ENCODE data around the gene TNK2.

Gene TNK2

GRCh38 chr3:195897853-195898415, 10.4 kb downstream of the TNK2 start:
- DNase-seq, result no peak

DNA sequence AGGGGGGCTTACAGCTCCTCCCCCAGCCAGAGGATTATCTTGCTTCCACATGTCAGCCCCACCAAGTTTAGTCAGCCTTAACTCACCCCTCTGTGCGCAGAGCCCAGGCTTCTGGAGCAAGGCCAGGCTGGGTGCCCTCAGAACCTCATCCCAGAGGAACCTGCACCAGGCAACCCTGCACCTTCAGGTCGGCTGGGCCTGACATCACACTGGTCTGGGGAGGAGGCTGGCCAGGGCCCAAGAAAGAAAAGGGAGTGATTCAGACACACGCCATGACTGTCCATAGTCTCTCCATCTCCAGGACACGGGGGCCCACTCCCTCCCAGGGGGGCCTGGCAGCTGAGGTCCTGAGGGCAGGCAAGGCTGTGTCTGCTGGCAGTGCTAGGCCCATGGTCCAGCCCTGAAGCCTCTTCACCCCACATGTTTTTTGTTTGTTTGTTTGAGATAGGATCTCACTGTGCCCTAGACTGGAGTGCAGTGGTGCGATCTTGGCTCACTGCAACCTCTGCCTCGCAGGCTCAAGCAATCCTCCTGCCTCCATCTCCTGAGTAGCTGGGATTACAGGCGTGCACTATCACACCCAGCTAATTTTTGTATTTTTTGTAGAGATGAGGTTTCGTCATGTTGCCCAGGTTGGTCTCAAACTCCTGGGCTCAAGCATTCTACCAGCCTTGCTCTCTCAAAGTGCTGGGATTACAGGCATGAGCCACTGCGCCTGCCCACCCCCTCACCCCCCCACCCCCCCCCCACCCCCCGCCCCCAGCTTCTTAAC, 11.1 kb downstream of the TNK2 start:
- DNase-seq, result no peak

DNA sequence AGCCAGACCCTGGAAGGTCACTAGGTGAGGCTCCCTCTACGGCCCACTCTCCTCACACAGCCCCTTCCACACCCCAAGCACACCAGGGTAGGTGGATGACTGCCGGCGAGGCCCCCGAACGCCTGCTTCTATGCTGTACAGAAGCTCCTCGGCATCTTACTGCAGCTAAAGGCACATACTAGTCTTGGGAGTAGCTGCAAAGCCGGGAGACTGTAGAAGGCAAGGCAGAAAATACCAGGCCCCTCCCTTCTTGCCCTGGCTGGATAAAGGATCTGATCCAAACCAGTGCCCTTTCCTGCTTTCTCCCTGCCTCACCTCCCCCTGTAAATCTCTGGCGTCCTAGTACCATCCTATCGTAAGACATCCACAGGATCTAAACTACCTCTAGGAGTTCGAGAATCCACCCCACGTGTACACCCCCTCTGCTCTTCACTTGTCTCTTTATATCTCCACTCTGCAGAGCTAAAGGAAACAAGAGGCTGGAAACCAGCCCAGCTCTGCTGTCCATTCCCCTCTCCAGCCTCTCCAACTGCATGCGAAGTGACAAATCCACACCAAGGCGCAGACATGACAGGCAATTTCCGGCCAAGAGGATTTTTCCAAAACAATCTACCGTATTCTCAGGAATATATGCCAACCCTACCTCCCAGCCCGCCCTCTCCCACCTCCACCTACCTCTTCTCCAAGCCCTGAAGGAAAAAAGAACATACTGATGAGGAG, 11.8 kb downstream of the TNK2 start:
- DNase-seq, result no peak

DNA sequence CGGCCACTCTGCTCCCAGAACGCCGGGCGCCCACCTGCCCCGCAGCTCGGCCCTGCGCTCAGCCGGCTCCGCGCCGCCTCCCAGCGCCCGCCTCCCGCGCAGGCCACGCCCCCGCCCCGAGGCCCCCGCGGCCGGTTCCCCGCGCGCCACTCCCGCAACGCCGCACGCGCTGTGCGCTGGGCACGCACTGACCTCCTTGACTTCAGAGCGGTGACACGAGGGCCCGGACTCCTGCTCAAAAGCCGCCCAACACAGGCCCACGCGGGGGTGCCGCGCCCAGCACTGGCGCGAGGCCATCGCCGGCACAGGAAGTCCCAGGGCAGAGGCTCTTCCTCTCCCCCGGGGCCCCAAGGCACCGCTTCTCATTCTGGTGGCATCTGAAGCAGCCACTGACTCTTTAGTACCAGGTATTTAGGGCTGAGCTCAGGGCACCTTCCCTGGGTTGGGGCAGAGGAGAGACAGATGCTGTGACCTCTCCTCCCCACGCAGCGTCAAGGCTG, 12.4 kb downstream of the TNK2 start:
- peak; percentile 70 for DNase-seq

DNA sequence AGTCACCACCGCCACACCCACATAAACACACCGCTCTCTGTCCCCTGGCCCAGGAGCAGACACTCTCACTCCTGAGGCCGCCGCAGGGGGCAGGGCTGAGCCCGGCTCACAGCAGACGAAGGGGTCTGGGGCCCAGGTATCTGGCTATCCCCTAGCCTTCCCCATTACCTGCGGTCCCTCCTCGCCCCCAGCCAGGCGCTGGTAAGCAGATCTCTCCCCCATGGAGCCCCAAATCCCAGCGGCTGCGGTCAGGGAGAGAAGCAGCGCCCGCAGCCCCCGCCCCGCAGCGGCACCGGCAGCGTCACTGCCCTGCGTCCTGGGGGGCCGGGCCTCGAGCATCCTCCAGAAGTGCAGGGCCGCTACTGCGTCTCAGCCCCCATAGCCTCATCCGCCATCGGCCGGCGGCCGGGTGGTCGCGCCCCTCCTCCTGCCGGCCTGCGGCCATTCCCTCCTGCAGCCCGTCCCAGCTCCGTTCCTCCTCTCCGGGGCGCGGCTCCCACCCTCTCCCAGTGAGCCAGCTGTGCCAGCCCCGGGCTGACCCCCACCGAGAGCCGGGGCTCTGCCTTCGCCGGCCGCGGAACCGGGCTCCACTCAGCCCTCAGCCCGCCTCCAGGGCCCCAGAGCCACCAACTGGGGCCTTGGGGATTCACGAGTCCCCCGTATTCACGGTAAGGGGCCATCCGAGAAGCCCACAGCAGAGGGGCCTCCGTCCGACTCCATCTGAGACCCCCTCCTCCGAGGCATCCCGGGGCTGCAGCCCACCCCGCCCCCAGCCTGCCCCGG, 13.1 kb downstream of the TNK2 start:
- peak; percentile 73 for DNase-seq

- DNase-seq, result no peak
These were observed 14.4 kb downstream of the TNK2 start for GRCh38 chr3:195893916-195894465.

DNA sequence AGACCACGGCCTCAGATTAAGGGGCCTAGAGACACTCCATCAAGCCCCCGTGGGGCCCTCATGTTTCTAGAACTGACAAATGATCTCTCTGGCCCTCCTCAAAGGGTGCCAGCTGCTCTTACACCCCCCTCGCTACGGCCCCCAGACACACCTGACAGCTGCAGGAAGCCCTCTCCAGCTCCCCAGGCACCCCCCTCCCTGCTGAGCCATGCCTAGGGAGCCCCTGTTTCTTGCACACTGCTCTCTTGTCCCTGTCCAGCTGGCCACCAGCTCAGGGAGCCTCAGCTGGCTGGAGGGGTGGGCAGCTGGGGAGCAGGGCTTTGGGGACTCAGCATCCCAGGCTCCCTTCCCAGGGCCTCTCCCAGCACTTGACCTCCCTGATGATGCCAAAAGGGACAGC, 14.8 kb downstream of the TNK2 start:
- no peak for DNase-seq

- no peak for DNase-seq
These were observed 15.3 kb downstream of the TNK2 start for GRCh38 chr3:195893044-195893395.

DNA sequence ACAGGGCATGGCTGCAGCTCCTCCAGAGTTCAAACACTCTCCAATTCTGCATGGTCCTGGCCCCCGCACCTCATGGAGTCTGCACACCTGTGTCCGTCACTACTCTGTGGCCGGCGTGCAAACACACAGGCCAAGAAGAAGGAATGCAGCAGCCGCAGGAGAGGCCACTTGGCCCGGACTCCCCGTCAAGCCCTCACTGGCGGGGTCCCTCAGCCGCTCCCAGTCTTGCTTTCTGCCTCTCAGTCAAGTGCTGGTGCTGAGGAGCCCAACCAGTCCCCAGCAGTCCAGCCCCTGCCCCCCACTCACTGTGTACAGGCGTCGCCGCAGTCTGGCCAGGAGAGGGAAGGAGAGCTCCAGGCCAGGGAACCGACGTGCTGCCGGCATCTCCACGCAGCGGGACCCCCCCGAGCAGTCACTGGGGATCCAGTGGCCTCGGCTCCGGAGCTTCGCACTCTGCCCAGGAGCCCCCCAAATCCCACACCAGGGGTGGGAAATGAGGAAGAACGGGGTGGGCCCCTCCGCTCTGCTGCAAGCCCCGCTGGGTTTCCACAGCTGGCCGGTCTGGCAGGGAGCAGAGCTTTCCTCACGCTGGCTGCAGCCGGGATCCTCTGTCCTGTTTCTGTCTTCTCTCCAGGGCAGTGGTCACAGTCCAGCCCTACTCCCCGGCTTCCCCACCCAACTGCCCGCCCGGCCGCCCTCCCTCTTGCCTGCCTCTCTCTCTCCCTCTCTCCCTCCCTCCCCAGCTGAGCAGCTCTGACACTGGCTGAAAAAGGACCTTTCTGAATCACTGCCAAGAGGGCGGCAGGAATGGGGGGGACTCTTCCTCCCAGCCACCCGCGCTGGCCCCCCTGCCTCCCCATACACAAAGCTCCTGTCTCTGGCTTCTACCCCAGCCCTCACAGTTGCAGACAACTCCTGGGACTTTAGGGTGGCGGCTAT, 16.0 kb downstream of the TNK2 start:
- no peak for DNase-seq

DNA sequence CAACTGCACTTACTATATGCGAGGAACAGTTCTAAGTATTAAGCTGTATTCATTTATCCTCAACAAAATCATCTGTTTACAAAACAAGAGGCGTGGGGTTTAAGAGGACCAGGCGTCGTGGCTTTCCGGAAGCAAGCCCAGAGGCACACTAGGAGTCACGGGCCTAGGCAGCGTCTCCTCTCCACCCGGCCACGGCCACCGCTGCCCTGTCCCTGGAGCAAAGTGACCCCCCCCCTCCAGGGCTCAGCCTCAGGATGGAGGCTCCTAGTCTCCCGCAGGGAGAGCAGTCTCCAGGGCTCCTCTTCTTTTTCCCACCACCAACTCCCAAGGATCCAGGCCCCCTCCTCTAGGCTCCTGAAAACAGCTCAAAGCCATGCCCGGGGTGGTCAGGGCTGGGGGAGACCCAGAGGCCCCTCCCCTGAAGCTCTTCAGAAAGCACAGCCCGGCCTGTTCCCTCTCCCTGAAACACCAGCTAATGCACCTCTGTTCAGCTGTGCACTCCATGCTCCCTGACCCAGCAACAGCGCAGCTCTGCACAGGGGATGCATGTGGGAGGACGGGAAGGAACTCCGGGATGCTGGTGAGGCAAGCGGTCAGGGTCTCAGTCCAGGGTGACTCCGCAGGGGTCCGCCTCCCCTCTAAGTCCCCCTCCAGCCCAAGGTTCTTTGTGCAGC, 16.8 kb downstream of the TNK2 start:
- no peak for DNase-seq

DNA sequence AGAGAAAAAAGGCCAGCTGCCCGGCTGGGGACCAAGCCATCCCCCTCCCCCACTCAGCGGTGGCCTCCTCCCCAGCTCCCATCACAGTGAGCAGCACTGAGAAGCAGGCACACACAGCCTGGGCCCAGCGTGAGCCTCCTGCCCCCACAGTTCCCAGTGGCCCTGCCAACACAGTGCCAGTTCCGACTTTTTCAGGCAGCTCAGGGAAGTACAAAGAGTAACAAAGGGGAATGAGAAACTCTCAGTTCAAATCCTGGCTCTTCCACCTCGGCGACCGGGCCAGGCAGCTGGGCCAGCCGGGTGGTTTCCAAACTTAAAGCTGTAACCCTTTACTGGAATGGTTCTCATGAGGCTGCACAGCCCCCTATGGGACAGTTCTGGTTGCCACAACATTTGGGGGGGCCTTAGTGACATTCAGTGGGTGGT, 18.5 kb downstream of the TNK2 start:
- no peak for DNase-seq

DNA sequence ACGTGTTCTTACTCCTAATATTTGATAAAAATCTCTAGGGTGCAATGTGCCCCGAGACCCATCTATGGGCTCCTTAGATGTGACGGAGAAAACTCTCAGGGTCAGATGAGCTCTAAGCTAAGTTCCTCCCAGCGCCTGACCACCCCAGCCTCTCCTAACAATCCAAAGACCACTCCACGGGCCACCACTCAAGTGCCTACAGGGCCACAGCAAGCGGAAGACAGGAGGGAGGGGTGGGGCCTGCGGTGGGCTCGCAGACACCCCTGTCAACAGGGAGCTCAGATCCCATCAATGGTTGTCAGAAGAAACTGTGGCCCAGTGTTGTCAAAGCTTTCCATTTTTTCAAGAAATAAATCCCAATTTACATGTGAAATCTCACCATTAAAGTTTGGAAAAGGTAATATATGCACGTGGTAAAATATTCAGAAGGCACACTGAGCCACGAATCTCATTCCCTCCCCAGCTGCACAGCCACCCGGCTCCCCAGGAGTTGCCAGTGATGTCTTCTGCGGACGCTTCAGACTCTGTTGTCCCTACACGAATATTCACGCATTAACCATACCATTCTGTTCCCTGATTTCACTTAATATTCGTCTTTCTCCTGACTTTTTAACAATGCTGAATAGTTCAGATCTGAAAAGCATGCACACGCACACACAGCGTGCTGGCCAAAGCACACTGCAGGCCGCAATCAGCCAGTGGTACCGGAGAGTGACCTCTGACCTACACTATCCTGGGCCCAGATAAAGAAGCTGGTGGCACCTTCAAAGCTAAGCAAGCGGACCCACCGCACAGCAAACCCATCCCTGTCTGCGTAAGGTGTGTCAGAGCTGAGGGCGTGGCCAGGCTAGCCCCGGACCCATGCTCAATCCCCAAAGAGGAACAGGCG, 19.1 kb downstream of the TNK2 start:
- DNase-seq, result no peak

- DNase-seq, result no peak
These were observed 20.0 kb downstream of the TNK2 start for GRCh38 chr3:195888311-195888761.

GRCh38 chr3:195887670-195888069, 20.7 kb downstream of the TNK2 start:
- no peak for DNase-seq

DNA sequence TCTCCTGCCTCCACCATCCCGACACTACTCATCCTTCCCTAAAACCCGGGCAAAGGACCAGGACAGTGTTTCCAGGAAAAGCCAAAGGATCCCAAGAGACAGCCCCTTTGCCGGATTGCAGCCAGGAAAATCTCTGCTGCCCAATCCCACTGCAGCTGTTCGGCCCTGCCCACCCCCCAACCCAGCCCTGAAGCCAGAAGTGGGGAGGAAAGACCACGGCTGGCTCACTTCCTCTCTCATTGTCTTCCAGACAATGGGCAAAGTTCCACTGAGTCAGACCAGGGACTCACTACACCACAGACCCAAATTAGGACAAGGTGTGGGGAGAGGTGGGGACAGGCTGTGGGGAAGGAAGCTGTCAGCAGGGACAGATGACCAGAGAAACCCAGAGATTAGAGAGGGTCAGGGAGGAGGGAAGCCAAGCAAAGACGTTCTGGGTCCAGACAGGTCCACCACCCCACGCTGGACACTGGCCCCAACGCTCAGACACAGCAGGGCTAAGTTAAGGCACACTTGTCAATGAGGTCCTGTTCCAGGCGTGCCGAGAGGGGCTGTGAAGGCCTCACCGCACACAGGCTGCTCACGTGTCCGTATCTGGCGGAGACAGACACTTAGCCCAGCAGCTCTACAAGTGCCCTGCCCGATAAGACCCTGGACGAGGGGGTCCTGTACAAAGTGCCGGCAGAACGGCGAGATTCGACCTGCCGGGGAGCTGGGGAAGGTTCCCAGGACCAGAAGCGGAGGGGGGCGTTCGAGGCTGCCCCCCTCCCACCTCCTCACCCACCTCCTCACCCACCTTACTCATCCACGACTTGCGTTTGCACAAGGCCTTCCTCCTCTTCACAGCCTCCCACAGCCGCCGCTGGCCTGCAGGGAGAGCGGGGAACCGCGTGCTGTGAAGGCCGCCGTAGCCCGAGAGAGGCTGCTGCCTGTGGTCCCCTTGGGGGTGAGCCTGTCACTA, 21.9 kb downstream of the TNK2 start:
- no peak for DNase-seq

DNA sequence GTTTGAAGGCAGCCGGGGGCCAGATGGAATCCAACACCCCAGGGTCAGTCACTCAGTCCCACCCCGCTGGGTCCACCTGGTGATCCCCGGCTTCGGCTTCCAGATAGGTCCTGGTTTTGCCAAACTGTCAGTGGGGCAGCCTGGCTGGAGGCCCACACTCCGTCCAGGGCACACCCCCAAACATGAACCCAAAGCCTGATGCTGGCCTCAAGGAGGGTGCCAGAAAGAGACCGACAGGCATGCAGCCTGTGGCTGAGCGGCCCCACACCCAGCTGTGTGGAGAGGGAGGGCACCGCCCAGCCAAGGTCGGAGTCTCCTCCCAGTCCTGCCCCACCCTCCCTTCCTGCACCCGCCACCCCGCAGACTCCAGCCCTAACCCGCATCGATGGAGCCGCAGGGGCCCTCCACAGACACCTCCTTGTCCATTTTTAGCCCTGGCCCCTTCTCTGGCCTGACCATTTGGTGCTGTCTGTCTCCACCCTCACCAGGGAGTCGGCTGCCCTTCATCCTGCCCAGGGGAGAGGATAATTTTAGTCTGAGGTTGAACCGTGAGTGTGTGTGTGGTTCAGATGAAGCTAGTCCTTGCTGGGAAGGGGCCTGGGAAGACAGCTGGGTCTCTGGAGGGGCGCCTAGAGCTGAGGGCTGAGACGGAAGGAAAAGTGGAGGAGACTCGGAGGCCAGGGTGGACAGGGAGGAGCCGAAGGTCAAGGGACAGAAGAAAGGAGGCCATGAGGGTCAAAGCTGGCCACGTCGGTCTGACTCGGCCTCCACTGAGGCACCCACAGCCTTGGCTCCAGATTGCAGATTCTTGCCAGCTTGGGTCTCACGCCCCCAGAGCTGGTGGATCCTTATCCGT, 23.1 kb downstream of the TNK2 start:
- DNase-seq, result no peak

- DNase-seq, result no peak
These were observed 23.7 kb downstream of the TNK2 start for GRCh38 chr3:195884691-195885035.

GRCh38 chr3:195883801-195884200, 24.6 kb downstream of the TNK2 start:
- no peak for DNase-seq
